ENCODE results near the gene SLC25A2.

DNA sequence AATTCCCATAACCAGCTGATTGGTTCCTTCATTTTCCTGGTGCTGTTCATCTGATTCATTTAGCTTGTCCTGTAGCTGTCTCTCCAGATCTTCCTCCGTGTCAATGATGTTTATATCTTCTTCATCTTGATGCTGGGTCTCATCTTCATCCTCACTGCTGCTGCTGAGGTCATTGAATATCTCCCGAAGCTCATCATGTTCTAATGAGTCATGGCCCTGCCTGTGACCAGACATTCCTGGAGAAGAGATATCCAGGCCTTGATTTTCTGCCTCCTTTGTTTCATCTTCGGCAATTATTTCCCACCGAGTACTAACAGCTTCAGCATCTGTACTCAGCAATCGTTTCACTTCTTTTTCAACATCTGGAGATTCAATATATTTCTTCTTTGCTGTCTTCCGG, 15.4 kb upstream of the SLC25A2 start:
- TF ChIP-seq, protein P1, sequence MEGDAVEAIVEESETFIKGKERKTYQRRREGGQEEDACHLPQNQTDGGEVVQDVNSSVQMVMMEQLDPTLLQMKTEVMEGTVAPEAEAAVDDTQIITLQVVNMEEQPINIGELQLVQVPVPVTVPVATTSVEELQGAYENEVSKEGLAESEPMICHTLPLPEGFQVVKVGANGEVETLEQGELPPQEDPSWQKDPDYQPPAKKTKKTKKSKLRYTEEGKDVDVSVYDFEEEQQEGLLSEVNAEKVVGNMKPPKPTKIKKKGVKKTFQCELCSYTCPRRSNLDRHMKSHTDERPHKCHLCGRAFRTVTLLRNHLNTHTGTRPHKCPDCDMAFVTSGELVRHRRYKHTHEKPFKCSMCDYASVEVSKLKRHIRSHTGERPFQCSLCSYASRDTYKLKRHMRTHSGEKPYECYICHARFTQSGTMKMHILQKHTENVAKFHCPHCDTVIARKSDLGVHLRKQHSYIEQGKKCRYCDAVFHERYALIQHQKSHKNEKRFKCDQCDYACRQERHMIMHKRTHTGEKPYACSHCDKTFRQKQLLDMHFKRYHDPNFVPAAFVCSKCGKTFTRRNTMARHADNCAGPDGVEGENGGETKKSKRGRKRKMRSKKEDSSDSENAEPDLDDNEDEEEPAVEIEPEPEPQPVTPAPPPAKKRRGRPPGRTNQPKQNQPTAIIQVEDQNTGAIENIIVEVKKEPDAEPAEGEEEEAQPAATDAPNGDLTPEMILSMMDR (IDR thresholded peaks at IDR 0.05), result no peak
- TF ChIP-seq POLR2A (IDR thresholded peaks at IDR 0.05) (no peak), EP300 (IDR thresholded peaks at IDR 0.05) (no peak)
